Fibroblast of pulmonary artery (primary cell): ENCODE results near the gene PUM2.

Experiments
- DNase-seq: peaks from one replicate; pipeline ENCODE4 v3.0.0-alpha.2; 2010; ENCODE audit warnings: low read depth
- H3K4me3 ChIP-seq: replicated peaks from 2 replicates; pipeline ENCODE4 v1.5.1; 2011; ENCODE audit warnings: low read depth, mild to moderate bottlenecking, control low read depth, low read length, moderate library complexity
- CTCF ChIP-seq: IDR thresholded peaks from 2 replicates; pipeline ENCODE4 v1.5.1; 2011; ENCODE audit warnings: mild to moderate bottlenecking, control low read depth, low read length, inconsistent platforms; ENCODE audit errors: missing control alignments

Gene PUM2

DNA sequence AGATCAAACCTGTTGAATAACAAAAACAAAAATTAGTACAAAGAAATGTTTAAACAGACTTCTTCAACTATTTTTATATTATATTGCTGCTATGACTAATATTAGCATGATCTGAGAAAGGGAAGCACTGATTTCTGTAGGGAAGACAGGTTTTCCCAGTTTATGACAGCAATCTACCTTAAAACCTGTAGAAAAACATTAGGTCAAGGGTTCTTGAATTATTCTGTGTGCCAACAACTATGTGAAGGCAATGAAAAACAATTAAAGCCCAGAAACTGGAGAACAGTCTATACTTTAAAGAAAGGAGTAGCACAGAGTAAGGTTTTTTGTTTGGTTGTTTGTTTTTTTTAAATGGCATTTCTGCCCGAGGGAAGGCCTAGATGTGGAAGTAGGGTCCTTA lies 23.3 kb downstream of the PUM2 start:
- TF ChIP-seq CTCF, result no peak
- DNase-seq, result no peak
- no peak overlapping the region for H3K4me3 ChIP-seq

DNA sequence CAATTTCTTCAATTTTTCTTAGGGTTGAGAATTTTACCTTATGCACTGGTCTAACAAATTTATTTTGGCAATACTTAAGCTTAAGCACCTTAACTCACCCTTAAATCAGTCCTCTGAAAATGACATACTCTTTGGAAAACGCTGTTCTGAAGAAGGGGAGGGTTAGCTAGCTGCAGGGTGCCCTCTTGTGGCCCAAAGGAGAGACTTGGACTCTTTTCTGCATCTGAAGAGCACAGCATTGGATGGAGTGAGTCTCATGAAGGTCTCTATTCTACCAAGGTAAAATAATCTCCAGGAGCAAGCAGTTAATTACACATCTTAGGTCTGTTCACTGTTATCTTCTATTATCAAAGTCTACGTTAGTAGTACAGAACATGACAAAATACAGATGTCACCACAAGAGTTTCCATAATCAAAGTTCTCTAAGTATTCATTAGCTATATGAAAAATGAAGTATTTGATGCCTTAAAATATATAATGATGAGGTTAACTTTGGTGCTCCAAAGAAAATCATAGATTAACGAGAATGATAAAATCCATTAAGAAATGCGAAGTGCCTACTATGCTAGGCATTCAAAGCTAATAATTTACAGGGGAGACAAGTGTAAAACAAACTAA lies 24.4 kb downstream of the PUM2 start:
- H3K4me3 ChIP-seq, result no peak overlapping the region
- TF ChIP-seq CTCF, result peak; percentile 98
- peak; percentile 70 for DNase-seq

GRCh38 chr2:20322527-20323300 lies 27.9 kb downstream of the PUM2 start:
- no peak for DNase-seq
- H3K4me3 ChIP-seq, result no peak overlapping the region
- no peak for TF ChIP-seq CTCF

- TF ChIP-seq CTCF, result no peak
- no peak for DNase-seq
- no peak overlapping the region for H3K4me3 ChIP-seq
These were observed 33.0 kb downstream of the PUM2 start for GRCh38 chr2:20317690-20318089.

DNA sequence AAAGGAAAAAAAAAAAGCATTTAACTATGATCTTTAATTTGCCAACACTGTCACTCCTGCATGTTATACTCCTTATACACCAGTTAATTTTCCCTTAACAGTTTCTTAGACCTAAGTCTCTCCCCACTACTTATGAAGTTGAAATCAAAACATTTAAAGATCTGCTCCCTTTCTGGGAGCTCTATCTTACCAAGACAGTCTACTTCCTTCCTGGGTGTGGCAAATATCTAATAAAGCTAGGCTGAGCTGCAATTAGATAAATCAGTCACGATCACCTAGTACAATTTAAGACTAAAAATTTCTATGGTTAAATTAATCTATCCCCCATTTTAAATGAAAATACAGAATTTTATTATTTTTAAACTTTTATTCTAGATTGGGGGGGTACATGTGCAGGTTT lies 33.4 kb downstream of the PUM2 start:
- no peak for DNase-seq
- no peak overlapping the region for H3K4me3 ChIP-seq
- TF ChIP-seq CTCF, result no peak

GRCh38 chr2:20314562-20315501 lies 35.8 kb downstream of the PUM2 start:
- DNase-seq, result peak; percentile 32
- no peak for TF ChIP-seq CTCF
- no peak overlapping the region for H3K4me3 ChIP-seq
